Breast epithelium (tissue), 3 donors: ENCODE data around the gene FYB1.

ENCODE experiments used
- CTCF ChIP-seq, 3 donors: fragments of 450-650 bp; IDR thresholded peaks; one replicate each; pipeline ENCODE4 v1.5.1; 2016 to 2017; ENCODE audit warnings: antibody characterized with exemption in 3 of 3, mild to moderate bottlenecking in 3 of 3, moderate library complexity in 3 of 3
- POLR2A ChIP-seq: fragments of 450-650 bp; IDR thresholded peaks from one replicate; pipeline ENCODE4 v1.6.1; 2016; ENCODE audit warnings: antibody characterized with exemption, mild to moderate bottlenecking, moderate library complexity

- no peak for TF ChIP-seq CTCF (IDR thresholded peaks at IDR 0.05)
- no peak for TF ChIP-seq POLR2A
Measured at GRCh38 chr5:39132128-39132447, 87.3 kb downstream of the FYB1 start.
